ENCODE data around the gene SLC44A3. TPM values are rescaled to one million over a fixed set of nuclear protein-coding genes. Genes with fewer than 3 reads are reported as not detected.
A peak's percentile ranks its signal among the peaks of the same experiment; 100 is the strongest.

The SLC44A3 gene
- total and polyA plus RNA-seq, 2 of the 4 experiments (the other 2 are of a cell fraction): 0.31 to 0.54 TPM

GRCh38 chr1:94905207-94905606, 85.0 kb downstream of the SLC44A3 start:
- 100% methylated on average over 1 of the region's 4 CpGs; no CpG with 5 or more reads in 1 of the 2 experiments for WGBS, 2 experiments (ENCODE audit: extremely low coverage in 2 of 2, insufficient read length in 1 of 2)
- Histone ChIP-seq H3K9me3 (ENCODE audit: control insufficient read depth, insufficient read depth, low read length) (no peaks in the 10 kb centered on the region), H3K56ac (ENCODE audit: extremely low read depth, insufficient read depth, low read length) (no peak overlapping the region), H3K9ac (ENCODE audit: low read depth, low read length) (no peak overlapping the region), H3K9me1 (ENCODE audit: insufficient read depth, low read length) (peaks cover 35% of the 10 kb centered on the region), H2AK5ac (ENCODE audit: low read depth, low read length) (no peak overlapping the region), H2BK15ac (ENCODE audit: low read depth, low read length) (no peak overlapping the region), H3K18ac (ENCODE audit: low read depth, low read length) (no peak overlapping the region), H3K4ac (ENCODE audit: low read depth, low read length) (no peak overlapping the region), H4K8ac (ENCODE audit: low read depth in 2 of 2, low read length in 2 of 2) (peak overlapping the region in 1 of 2 experiments; percentile 3; a peak in 1 of 4 replicates), H3K27ac (ENCODE audit: insufficient read depth, low read length) (no peak overlapping the region), H2AFZ (replicated peaks; ENCODE audit: low read length, poor library complexity) (no peak overlapping the region), H3K36me3 (ENCODE audit: control insufficient read depth, insufficient read depth, low read length) (peaks cover 23% of the 10 kb centered on the region), H3K27me3 (ENCODE audit: control insufficient read depth, insufficient read depth, low read length) (no peaks in the 10 kb centered on the region), H3K79me1 (ENCODE audit: low read depth in 1 of 2, low read length in 2 of 2) (peaks cover 20 to 77% of the 10 kb centered on the region in 2 experiments), H3K4me3 (ENCODE audit: insufficient read depth, low read depth, low read length) (no peak overlapping the region), H3K14ac (replicated peaks; ENCODE audit: low read depth, low read length) (0 out of 2 replicates have a peak overlapping the region, but pooled peaks have one; percentile 4), H2BK120ac (ENCODE audit: low read depth, low read length) (no peak overlapping the region), H2BK5ac (ENCODE audit: low read depth, low read length, poor library complexity, severe bottlenecking) (no peak overlapping the region), H4K20me1 (ENCODE audit: insufficient read depth, low read length) (peaks cover 81% of the 10 kb centered on the region), H2BK20ac (ENCODE audit: low read depth, low read length) (no peak overlapping the region), H4K5ac (ENCODE audit: low read depth, low read length) (no peak overlapping the region), H2AK9ac (replicated peaks; ENCODE audit: low read depth, low read length, poor library complexity) (no peak overlapping the region), H3K4me2 (ENCODE audit: low read depth, low read length) (no peak overlapping the region), H3K4me1 (ENCODE audit: control insufficient read depth, insufficient read depth, low read length) (peaks cover 29% of the 10 kb centered on the region), H4K91ac (ENCODE audit: insufficient read depth, low read depth, low read length) (no peak overlapping the region), H3K23ac (ENCODE audit: low read depth, low read length) (peak overlapping the region; percentile 39; the same call in 1 of the 2 replicates)
- no TSS peak for BruUV-seq (replicated peaks)
- ATAC-seq (ENCODE audit: low read depth) (no peak), DNase-seq (no peak)
- in situ Hi-C loops (cut with MboI; ENCODE audit: low sequenced_read_pairs): loop anchor here (5.0 kb wide), 1 partner anchor 48 kb away; no protein-coding TSS in a partner anchor
- ChIA-PET POLR2A (ENCODE audit: unreplicated experiment) (no interaction called here), CTCF (interaction anchor here (1.9 kb wide), 1 partner anchor 51 kb away, joined by 7 read pairs; no protein-coding TSS in a partner anchor)
- TF ChIP-seq POLR2A (IDR thresholded peaks at IDR 0.05; ENCODE audit: low read depth, low read length) (no peak), MXI1 (IDR thresholded peaks at IDR 0.05; ENCODE audit: borderline replicate concordance, low read depth, low read length) (no peak), CEBPB (IDR thresholded peaks at IDR 0.05; ENCODE audit: low read depth, low read length) (no peak), RAD21 (IDR thresholded peaks at IDR 0.05; ENCODE audit: low read length) (no peak), BHLHE40 (IDR thresholded peaks at IDR 0.05; ENCODE audit: low read depth, low read length) (no peak), MAZ (IDR thresholded peaks at IDR 0.05; ENCODE audit: borderline replicate concordance, low read depth, low read length) (no peak), RCOR1 (IDR thresholded peaks at IDR 0.05; ENCODE audit: insufficient replicate concordance, low read length) (no peak), CTCF (conservative IDR thresholded peaks at IDR 0.05; ENCODE audit: low read depth, low read length) (no peak), FOS (IDR thresholded peaks at IDR 0.05; ENCODE audit: low read depth, low read length) (no peak), RFX5 (IDR thresholded peaks at IDR 0.05; ENCODE audit: low read depth, low read length) (no peak), MAFK (IDR thresholded peaks at IDR 0.05; ENCODE audit: low read depth, low read length) (no peak), NFE2L2 (IDR thresholded peaks at IDR 0.05; ENCODE audit: low read depth, low read length) (no peak)
- TF ChIP-seq, protein P1, sequence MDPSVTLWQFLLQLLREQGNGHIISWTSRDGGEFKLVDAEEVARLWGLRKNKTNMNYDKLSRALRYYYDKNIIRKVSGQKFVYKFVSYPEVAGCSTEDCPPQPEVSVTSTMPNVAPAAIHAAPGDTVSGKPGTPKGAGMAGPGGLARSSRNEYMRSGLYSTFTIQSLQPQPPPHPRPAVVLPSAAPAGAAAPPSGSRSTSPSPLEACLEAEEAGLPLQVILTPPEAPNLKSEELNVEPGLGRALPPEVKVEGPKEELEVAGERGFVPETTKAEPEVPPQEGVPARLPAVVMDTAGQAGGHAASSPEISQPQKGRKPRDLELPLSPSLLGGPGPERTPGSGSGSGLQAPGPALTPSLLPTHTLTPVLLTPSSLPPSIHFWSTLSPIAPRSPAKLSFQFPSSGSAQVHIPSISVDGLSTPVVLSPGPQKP (IDR thresholded peaks at IDR 0.05; ENCODE audit: borderline replicate concordance, low read depth, low read length): no peak
- dilution Hi-C loops (cut with HindIII; ENCODE audit: low sequenced_read_pairs, unreplicated experiment): no loop called here
- intact Hi-C loops (cut with micrococcal nuclease): no loop called here

Measured in IMR-90 (cell line).